NB4 (cell line): ENCODE data around the gene MRGPRE.

Experiments used
- POLR2A ChIP-seq: IDR thresholded peaks from 2 replicates; pipeline ENCODE4 v1.6.1; 2011; ENCODE audit warnings: mild to moderate bottlenecking; ENCODE audit not compliant: insufficient read length; ENCODE audit errors: extremely low read depth
- TF ChIP-seq, protein P1 (sequence below): IDR thresholded peaks from one replicate; pipeline ENCODE4 v1.5.1; 2012; ENCODE audit warnings: low read depth, low read length

DNA sequence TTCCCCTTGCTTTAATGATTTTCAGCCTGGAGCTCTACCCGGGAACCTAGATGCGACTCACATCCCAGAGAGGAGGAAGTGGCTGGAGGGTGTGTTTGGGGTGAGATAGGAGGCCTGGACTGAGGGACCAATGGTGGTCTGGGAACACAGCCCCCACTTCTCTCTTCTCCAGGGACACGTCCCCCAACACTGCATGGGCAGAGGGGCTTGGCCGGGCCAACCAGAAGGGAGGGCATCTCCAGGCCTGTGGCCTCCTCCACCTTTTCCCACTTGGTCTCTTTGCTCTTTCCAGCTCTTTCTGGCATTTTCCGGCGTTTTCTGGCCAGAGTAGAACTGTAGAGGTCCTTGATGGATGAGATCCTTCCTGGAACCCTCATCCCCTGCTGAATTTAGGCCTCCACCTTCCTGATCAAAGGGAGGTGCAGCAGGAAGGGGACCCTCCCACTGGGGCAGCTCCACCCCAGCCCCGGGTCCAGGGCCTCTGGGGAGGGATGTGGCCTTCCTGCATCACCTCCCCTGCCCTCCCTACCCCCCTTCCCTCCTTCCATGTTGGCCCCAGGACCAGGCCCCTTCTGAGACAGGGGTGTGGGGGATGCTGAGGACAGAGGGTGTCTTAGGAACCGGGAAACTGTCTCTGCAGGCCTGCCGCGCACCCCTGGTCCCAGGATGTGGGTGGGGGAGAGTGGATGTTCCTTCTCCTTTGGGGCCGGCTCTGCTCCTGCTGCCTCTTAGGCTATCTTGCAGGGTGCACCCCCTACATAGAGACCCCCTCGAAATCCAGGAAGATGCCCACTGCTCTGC lies 38.0 kb downstream of the MRGPRE start:
- TF ChIP-seq, protein P1, sequence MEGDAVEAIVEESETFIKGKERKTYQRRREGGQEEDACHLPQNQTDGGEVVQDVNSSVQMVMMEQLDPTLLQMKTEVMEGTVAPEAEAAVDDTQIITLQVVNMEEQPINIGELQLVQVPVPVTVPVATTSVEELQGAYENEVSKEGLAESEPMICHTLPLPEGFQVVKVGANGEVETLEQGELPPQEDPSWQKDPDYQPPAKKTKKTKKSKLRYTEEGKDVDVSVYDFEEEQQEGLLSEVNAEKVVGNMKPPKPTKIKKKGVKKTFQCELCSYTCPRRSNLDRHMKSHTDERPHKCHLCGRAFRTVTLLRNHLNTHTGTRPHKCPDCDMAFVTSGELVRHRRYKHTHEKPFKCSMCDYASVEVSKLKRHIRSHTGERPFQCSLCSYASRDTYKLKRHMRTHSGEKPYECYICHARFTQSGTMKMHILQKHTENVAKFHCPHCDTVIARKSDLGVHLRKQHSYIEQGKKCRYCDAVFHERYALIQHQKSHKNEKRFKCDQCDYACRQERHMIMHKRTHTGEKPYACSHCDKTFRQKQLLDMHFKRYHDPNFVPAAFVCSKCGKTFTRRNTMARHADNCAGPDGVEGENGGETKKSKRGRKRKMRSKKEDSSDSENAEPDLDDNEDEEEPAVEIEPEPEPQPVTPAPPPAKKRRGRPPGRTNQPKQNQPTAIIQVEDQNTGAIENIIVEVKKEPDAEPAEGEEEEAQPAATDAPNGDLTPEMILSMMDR, result no peak
- TF ChIP-seq POLR2A, result no peak
